GM20000 (cell line): ENCODE data around the gene SPACA4.
"Not testable (repeated sequence)": the region's sequence is repeated elsewhere in the genome, so short reads cannot be mapped to it uniquely, and the experiment has no call there.

Source experiments
- DNase-seq: peaks from one replicate; pipeline ENCODE4 v3.0.0; 2012; ENCODE audit warnings: low spot score
- CTCF ChIP-seq: IDR thresholded peaks from 2 replicates; pipeline ENCODE4 v1.5.1; 2012; ENCODE audit warnings: mild to moderate bottlenecking, control low read depth; ENCODE audit errors: extremely low read depth, missing control alignments

Gene SPACA4

GRCh38 chr19:48627865-48628314 is 21.3 kb downstream of the SPACA4 start:
- TF ChIP-seq CTCF: no peak
- DNase-seq: no peak

- no peak for DNase-seq
Observed at GRCh38 chr19:48628486-48629296, 22.1 kb downstream of the SPACA4 start.

GRCh38 chr19:48629297-48629598 is 22.7 kb downstream of the SPACA4 start:
- TF ChIP-seq CTCF: no peak
- no peak for DNase-seq

More at GRCh38 chr19:48628486-48629296, 22.1 kb downstream of the SPACA4 start:
- no peak for TF ChIP-seq CTCF

- DNase-seq: no peak
- TF ChIP-seq CTCF: no peak
Observed at GRCh38 chr19:48629599-48630295, 23.2 kb downstream of the SPACA4 start.

GRCh38 chr19:48630296-48631063 is 23.9 kb downstream of the SPACA4 start:
- no peak for DNase-seq
- TF ChIP-seq CTCF: no peak

- TF ChIP-seq CTCF: no peak
- no peak for DNase-seq
Observed at GRCh38 chr19:48631225-48631624, 24.7 kb downstream of the SPACA4 start.

- not testable (repeated sequence) for DNase-seq
Observed at GRCh38 chr19:48632286-48632685, 25.7 kb downstream of the SPACA4 start.
